ENCODE data around the gene ZNF354B.

DNA sequence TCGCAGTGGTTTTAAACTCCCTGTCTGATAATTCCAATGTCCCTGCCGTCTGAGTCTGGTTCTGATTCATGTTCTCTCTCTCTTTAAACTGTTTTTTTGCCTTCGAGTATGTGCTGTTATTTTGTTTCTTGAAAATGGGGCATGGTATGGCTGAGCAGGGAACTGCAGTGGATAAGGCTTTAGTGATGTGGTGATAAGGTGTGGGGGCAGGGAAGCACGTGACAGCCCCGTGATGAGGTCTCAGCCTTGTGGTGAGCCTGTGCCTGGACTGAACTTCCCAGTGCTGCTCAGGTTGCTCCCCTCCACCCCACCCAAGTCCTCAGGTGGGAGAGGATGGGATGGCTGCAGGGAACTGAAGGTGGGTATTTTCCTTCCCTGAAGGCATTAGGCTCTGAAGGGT lies 5.5 kb upstream of the ZNF354B start:
- TF ChIP-seq LEF1 (IDR thresholded peaks at IDR 0.05; ENCODE audit: borderline replicate concordance) (no peak), SUZ12 (IDR thresholded peaks at IDR 0.05) (no peak), HDGF (IDR thresholded peaks at IDR 0.05; ENCODE audit: borderline replicate concordance) (no peak), BHLHE40 (IDR thresholded peaks at IDR 0.05; ENCODE audit: borderline replicate concordance) (no peak), SP1 (IDR thresholded peaks at IDR 0.05) (no peak), L3MBTL2 (conservative IDR thresholded peaks at IDR 0.05) (no peak), ZNF384 (IDR thresholded peaks at IDR 0.05) (no peak), ARNT (IDR thresholded peaks at IDR 0.05) (no peak), NFRKB (IDR thresholded peaks at IDR 0.05) (no peak), CTBP1 (IDR thresholded peaks at IDR 0.05; ENCODE audit: borderline replicate concordance) (no peak)
- TF ChIP-seq, protein P1, sequence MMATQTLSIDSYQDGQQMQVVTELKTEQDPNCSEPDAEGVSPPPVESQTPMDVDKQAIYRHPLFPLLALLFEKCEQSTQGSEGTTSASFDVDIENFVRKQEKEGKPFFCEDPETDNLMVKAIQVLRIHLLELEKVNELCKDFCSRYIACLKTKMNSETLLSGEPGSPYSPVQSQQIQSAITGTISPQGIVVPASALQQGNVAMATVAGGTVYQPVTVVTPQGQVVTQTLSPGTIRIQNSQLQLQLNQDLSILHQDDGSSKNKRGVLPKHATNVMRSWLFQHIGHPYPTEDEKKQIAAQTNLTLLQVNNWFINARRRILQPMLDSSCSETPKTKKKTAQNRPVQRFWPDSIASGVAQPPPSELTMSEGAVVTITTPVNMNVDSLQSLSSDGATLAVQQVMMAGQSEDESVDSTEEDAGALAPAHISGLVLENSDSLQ (IDR thresholded peaks at IDR 0.05) = no peak
